Peyer's patch (tissue), 4 donors: ENCODE measurements around the gene ARHGEF16. TPM values are rescaled to one million over a fixed set of nuclear protein-coding genes. Genes with fewer than 3 reads are reported as not detected.

Experiments used
- DNase-seq, 3 donors: peaks; one replicate each; pipeline ENCODE4 v3.0.0-alpha.2; 2017 to 2019
- H3K27ac ChIP-seq, 4 donors: fragments of 200-600 bp; sonication (generic); one replicate each; pipeline ENCODE4 v1.5.1; 2016 to 2019
- H3K27me3 ChIP-seq, 2 donors: fragments of 200-600 bp; sonication (generic); one replicate each; pipeline ENCODE4 v1.5.1; 2019
- H3K36me3 ChIP-seq, 3 donors: fragments of 200-600 bp; sonication (generic); one replicate each; pipeline ENCODE4 v1.5.1; 2016 to 2019
- H3K4me1 ChIP-seq, 4 donors: fragments of 200-600 bp; sonication (generic); one replicate each; pipeline ENCODE4 v1.5.1; 2016 to 2019
- H3K4me3 ChIP-seq, 4 donors: fragments of 200-600 bp; sonication (generic); 1 replicate in 3 of 4; 2 replicates in 1 of 4; pipeline ENCODE4 v1.5.1; 2016 to 2019; ENCODE audit warnings: mild to moderate bottlenecking in 1 of 4
- H3K9me3 ChIP-seq, 4 donors: fragments of 200-600 bp; sonication (generic); one replicate each; pipeline ENCODE4 v1.5.1; 2016 to 2019; ENCODE audit warnings: mild to moderate bottlenecking in 1 of 4
- CTCF ChIP-seq, 6 experiments: fragments of 450-650 bp in 4 of 6; fragments of 200-600 bp in 2 of 6; sonication (generic) in 1 of 6; IDR thresholded peaks; one replicate each; pipeline ENCODE4 v1.5.1; 2017 to 2019; ENCODE audit warnings: antibody characterized with exemption in 6 of 6, mild to moderate bottlenecking in 3 of 6, moderate library complexity in 1 of 6
- POLR2A ChIP-seq, 2 donors: fragments of 450-650 bp; IDR thresholded peaks; one replicate each; pipeline ENCODE4 v1.5.1; 2017; ENCODE audit warnings: antibody characterized with exemption in 2 of 2, mild to moderate bottlenecking in 2 of 2, moderate library complexity in 2 of 2
- total RNA-seq, 4 donors: library from RNA; depleted of rRNA; stranded (reverse); fragments of >200 nt; gene quantifications; one replicate each; pipeline ENCODE4 v1.1.0, GENCODE V29; 2016

ARHGEF16 gene
- total RNA-seq, 4 donors from 2014 or later: 43.7 to 225 (median 182) TPM

GRCh38 chr1:3425486-3426215 is 28.8 kb upstream of the ARHGEF16 start:
- no peaks in the 10 kb centered on the region for H3K9me3 ChIP-seq
- H3K36me3 ChIP-seq: no peaks in the 10 kb centered on the region
- H3K27ac ChIP-seq: no peak overlapping the region
- H3K27me3 ChIP-seq: no peaks in the 10 kb centered on the region
- DNase-seq: no peak
- TF ChIP-seq POLR2A (IDR thresholded peaks at IDR 0.05): no peak
- TF ChIP-seq CTCF (IDR thresholded peaks at IDR 0.05): no peak
- H3K4me1 ChIP-seq: peaks cover 0 to 16% (median 2%) of the 10 kb centered on the region in 4 donors
- no peak overlapping the region for H3K4me3 ChIP-seq

GRCh38 chr1:3426956-3427535 is 27.4 kb upstream of the ARHGEF16 start:
- no peaks in the 10 kb centered on the region for H3K36me3 ChIP-seq
- no peak overlapping the region for H3K27ac ChIP-seq
- TF ChIP-seq CTCF (IDR thresholded peaks at IDR 0.05) (no peak), POLR2A (IDR thresholded peaks at IDR 0.05) (no peak)

GRCh38 chr1:3427711-3428704 is 26.5 kb upstream of the ARHGEF16 start:
- Histone ChIP-seq H3K9me3 (no peaks in the 10 kb centered on the region), H3K27me3 (no peaks in the 10 kb centered on the region), H3K27ac (no peak overlapping the region), H3K4me3 (no peak overlapping the region), H3K36me3 (no peaks in the 10 kb centered on the region), H3K4me1 (peaks cover 0 to 15% (median 2%) of the 10 kb centered on the region in 4 donors)
- DNase-seq: no peak
- TF ChIP-seq POLR2A (IDR thresholded peaks at IDR 0.05) (no peak), CTCF (IDR thresholded peaks at IDR 0.05) (no peak)

More at GRCh38 chr1:3426956-3427535, 27.4 kb upstream of the ARHGEF16 start:
- no peak overlapping the region for H3K4me3 ChIP-seq
- DNase-seq: no peak
- no peaks in the 10 kb centered on the region for H3K27me3 ChIP-seq
- H3K9me3 ChIP-seq: no peaks in the 10 kb centered on the region
- H3K4me1 ChIP-seq: peaks cover 0 to 16% (median 2%) of the 10 kb centered on the region in 4 donors

- Histone ChIP-seq H3K36me3 (no peaks in the 10 kb centered on the region), H3K27ac (no peak overlapping the region), H3K4me1 (peaks cover 0 to 8% (median 2%) of the 10 kb centered on the region in 4 donors), H3K4me3 (no peak overlapping the region), H3K27me3 (no peaks in the 10 kb centered on the region), H3K9me3 (no peaks in the 10 kb centered on the region)
- TF ChIP-seq POLR2A (IDR thresholded peaks at IDR 0.05) (no peak), CTCF (IDR thresholded peaks at IDR 0.05) (no peak)
- DNase-seq: no peak
Observed at GRCh38 chr1:3428899-3429298, 25.6 kb upstream of the ARHGEF16 start.

- TF ChIP-seq CTCF (IDR thresholded peaks at IDR 0.05) (no peak), POLR2A (IDR thresholded peaks at IDR 0.05) (no peak)
- Histone ChIP-seq H3K36me3 (no peaks in the 10 kb centered on the region), H3K27ac (no peak overlapping the region), H3K27me3 (no peaks in the 10 kb centered on the region), H3K4me1 (peaks cover 0 to 4% (median 2%) of the 10 kb centered on the region in 4 donors), H3K9me3 (no peaks in the 10 kb centered on the region), H3K4me3 (no peak overlapping the region)
- no peak for DNase-seq
Observed at GRCh38 chr1:3429320-3429719, 25.1 kb upstream of the ARHGEF16 start.
